BE2C (cell line): ENCODE results near the gene CAMTA1.
"Not testable (repeated sequence)": the region's sequence is repeated elsewhere in the genome, so short reads cannot be mapped to it uniquely, and the experiment has no call there.

Experiments
- DNase-seq: peaks from one replicate; pipeline ENCODE4 v3.0.0-alpha.2; 2020
- H3K27me3 ChIP-seq: fragments of 250-450 bp; sonication (Bioruptor Pico); 2 replicates; pipeline ENCODE4 v1.5.1; 2020; ENCODE audit warnings: mild to moderate bottlenecking
- H3K36me3 ChIP-seq: fragments of 250-450 bp; sonication (Bioruptor Pico); 2 replicates; pipeline ENCODE4 v1.5.1; 2020; ENCODE audit warnings: mild to moderate bottlenecking
- H3K4me1 ChIP-seq: fragments of 250-450 bp; sonication (Bioruptor Pico); 2 replicates; pipeline ENCODE4 v1.5.1; 2020
- H3K4me3 ChIP-seq: 2 replicates; pipeline ENCODE4 v1.5.1; 2011; ENCODE audit warnings: low read depth, low read length
- H3K9me3 ChIP-seq: fragments of 250-450 bp; sonication (Bioruptor Pico); 2 replicates; pipeline ENCODE4 v1.5.1; 2020
- CTCF ChIP-seq: IDR thresholded peaks from 2 replicates; pipeline ENCODE4 v1.5.1; 2012; ENCODE audit warnings: mild to moderate bottlenecking, low read depth, low read length

CAMTA1 gene

GRCh38 chr1:7592120-7592798 is 807.0 kb downstream of the CAMTA1 start:
- Histone ChIP-seq H3K9me3 (no peaks in the 10 kb centered on the region), H3K4me3 (no peak overlapping the region), H3K36me3 (no peaks in the 10 kb centered on the region), H3K4me1 (peaks cover 30% of the 10 kb centered on the region), H3K27me3 (no peaks in the 10 kb centered on the region)
- no peak for TF ChIP-seq CTCF
- no peak for DNase-seq

GRCh38 chr1:7594002-7594713 is 808.9 kb downstream of the CAMTA1 start:
- no peaks in the 10 kb centered on the region for H3K9me3 ChIP-seq
- no peak for TF ChIP-seq CTCF
- peak; percentile 52 for DNase-seq
- peaks cover 15% of the 10 kb centered on the region for H3K4me1 ChIP-seq
- no peak overlapping the region for H3K4me3 ChIP-seq
- no peaks in the 10 kb centered on the region for H3K27me3 ChIP-seq
- no peaks in the 10 kb centered on the region for H3K36me3 ChIP-seq

GRCh38 chr1:7594714-7595295 is 809.6 kb downstream of the CAMTA1 start:
- H3K4me3 ChIP-seq: no peak overlapping the region
- H3K36me3 ChIP-seq: no peaks in the 10 kb centered on the region
- no peak for TF ChIP-seq CTCF
- H3K9me3 ChIP-seq: no peaks in the 10 kb centered on the region
- DNase-seq: no peak
- H3K4me1 ChIP-seq: peaks cover 11% of the 10 kb centered on the region
- H3K27me3 ChIP-seq: no peaks in the 10 kb centered on the region

- Histone ChIP-seq H3K4me3 (no peak overlapping the region), H3K27me3 (no peaks in the 10 kb centered on the region), H3K4me1 (peaks cover 9% of the 10 kb centered on the region), H3K9me3 (no peaks in the 10 kb centered on the region), H3K36me3 (no peaks in the 10 kb centered on the region)
- no peak for DNase-seq
- no peak for TF ChIP-seq CTCF
Observed at GRCh38 chr1:7595336-7595735, 810.1 kb downstream of the CAMTA1 start.

GRCh38 chr1:7596126-7596965 is 811.1 kb downstream of the CAMTA1 start:
- no peak for TF ChIP-seq CTCF
- Histone ChIP-seq H3K36me3 (no peaks in the 10 kb centered on the region), H3K4me1 (peaks cover 9% of the 10 kb centered on the region), H3K4me3 (no peak overlapping the region), H3K9me3 (no peaks in the 10 kb centered on the region), H3K27me3 (no peaks in the 10 kb centered on the region)
- no peak for DNase-seq

- H3K27me3 ChIP-seq, H3K9me3 ChIP-seq, DNase-seq, H3K4me3 ChIP-seq, H3K36me3 ChIP-seq, H3K4me1 ChIP-seq: not testable (repeated sequence)
Observed at GRCh38 chr1:7598058-7598457, 812.8 kb downstream of the CAMTA1 start.

- not testable (repeated sequence) for H3K9me3 ChIP-seq
Observed at GRCh38 chr1:7604906-7605305, 819.7 kb downstream of the CAMTA1 start.

More at GRCh38 chr1:7604906-7605305, 819.7 kb downstream of the CAMTA1 start:
- H3K4me1 ChIP-seq, H3K27me3 ChIP-seq, H3K4me3 ChIP-seq, DNase-seq, H3K36me3 ChIP-seq: not testable (repeated sequence)
